HG03045 (cell line): ENCODE data around the gene KRTAP9-2.
"Not testable (repeated sequence)": the region's sequence is repeated elsewhere in the genome, so short reads cannot be mapped to it uniquely, and the experiment has no call there.

Experiments
- ATAC-seq: cut with Tn5 transposase; IDR thresholded peaks from one replicate; pipeline ENCODE4 v1.9.1; 2021; ENCODE audit warnings: mild to moderate bottlenecking, moderate library complexity; ENCODE audit not compliant: unreplicated experiment

KRTAP9-2 gene

DNA sequence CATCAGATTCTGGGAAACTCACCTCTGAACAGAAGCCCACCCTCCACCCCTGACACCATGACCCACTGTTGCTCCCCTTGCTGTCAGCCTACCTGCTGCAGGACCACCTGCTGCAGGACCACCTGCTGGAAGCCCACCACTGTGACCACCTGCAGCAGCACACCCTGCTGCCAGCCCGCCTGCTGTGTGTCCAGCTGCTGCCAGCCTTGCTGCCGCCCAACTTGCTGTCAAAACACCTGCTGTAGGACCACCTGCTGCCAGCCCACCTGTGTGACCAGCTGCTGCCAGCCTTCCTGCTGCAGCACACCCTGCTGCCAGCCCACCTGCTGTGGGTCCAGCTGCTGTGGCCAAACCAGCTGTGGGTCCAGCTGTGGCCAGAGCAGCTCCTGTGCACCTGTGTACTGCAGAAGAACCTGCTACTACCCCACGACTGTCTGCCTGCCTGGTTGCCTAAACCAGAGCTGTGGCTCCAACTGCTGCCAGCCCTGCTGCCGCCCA lies at the start of gene KRTAP9-2:
KRTAP9-2 (plus strand) TSS at position 51 of the 498 bp plus-strand sequence; CDS start at position 58, 7 bp downstream.
- not testable (repeated sequence) for ATAC-seq

DNA sequence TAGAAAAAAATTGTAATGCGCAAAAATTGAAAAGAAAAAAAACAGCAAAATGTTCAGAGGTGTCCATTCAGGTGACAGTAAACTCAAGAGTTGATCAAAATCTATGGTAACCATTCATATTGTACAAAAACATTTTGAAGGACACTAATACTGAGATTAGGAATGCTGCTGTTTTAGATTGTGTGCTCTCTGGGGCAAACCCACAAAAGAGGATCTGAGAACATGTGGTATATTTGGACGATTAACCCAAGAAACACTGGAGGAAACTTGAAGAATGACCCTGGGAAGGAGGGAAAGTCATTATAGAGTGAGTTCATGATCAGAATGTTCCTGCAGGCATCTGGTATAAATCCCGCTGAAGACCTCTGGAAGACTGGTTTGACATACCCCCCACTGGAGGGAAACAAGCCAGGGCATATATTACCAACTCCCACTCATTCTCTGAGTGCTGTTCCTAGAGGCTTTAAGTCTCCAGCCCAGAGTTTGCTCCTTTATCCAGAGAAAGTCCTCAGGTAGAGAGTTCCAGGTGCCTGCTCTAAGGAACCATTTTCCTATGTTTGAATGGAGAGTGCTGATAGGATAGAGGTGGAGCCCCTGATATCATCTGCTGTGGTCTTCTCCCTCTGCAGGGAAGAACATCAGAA lies 49.6 kb upstream of the KRTAP9-2 start:
- no peak for ATAC-seq

DNA sequence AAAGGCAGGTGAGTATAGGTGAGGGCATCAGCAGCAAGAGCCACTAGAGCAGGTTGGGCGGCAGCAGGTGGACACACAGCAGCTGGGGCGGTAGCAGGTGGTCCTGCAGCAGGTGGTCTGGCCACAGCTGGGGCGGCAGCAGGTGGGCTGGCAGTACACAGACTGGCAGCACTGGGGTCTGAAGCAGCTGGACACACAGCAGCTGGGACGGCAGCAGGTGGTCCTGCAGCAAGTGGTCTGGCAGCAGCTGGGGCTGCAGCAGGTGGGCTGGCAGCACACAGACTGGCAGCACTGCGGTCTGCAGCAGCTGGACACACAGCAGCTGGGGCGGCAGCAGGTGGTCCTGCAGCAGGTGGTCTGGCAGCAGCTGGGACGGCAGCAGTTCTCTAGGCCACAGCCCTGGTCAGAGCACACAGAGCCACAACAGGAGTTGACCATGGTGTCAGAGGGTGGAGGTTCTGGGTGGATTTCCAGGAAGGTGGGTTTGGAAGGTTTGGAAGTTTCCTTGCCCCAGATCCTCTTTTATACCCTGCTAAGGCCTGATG lies 48.6 kb upstream of the KRTAP9-2 start, which contains the start of gene KRTAP4-2:
KRTAP4-2 (minus strand) TSS at position 495 of the 545 bp plus-strand sequence; CDS start at position 438, 57 bp downstream.
- ATAC-seq = no peak

DNA sequence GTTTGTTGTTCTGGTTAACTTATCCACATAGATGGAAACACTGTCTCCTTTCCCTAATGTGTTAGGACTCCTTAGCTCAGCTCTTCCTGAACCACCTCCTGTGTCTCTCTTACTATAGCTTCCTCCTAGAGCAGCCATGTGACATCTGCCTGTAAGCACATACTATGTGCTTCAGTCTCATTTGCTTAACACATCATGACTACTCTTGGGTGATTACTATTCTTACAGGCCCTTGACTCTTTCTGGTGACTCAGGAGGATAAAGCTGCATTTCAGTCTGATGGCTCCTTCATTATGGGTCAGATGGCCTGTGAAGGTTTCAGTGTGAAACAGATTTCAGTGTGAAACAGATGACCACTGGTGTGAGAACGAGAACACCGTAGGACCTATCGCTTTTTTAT lies 48.1 kb upstream of the KRTAP9-2 start:
- ATAC-seq = no peak

- ATAC-seq = no peak
Observed at GRCh38 chr17:41178843-41179616, 47.4 kb upstream of the KRTAP9-2 start.

DNA sequence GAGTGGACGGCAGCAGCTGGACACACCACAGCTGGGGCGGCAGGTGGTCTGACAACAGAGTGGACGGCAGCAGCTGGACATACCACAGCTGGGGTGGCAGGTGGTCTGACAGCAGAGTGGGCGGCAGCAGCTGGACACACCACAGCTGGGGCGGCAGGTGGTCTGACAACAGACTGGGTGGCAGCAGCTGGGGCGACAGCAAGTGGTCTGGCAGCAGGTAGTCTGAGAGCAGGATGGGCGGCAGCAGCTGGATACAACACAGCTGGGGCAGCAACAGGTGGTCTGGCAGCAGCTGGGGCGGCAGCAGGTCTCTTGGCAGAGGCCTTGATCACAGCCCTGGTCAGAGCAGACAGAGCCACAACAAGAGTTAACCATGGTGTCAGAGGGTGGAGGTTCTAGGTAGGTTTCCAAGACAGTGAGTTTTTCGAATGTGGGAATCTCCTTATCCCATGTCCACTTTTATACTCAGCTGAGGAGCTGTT lies 41.9 kb upstream of the KRTAP9-2 start, which contains the start of gene KRTAP4-1:
KRTAP4-1 (minus strand) TSS at position 432 of the 482 bp plus-strand sequence; CDS start at position 375, 57 bp downstream.
- no peak for ATAC-seq

- no peak for ATAC-seq
Observed at GRCh38 chr17:41185001-41185400, 41.4 kb upstream of the KRTAP9-2 start.

DNA sequence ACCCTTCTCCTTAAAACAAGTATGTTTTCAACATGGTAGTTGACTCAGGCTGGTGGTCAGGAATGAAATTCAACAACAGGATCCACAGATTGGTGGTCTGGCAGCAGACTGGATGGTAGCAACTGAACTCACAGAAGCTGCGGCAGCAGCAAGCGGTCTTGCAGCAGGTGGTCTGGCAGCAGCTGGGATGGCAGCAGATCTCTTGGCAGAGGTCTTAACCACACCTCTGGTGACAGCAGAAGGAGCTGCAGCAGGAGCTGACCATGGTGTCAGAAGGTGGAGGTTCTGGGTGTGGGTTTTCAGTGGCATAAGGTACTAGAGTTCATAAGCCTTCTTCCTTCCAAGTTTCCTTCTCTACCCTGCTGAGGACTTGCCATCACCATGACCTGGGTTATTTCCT lies 39.6 kb upstream of the KRTAP9-2 start:
- ATAC-seq = no peak

- ATAC-seq = not testable (repeated sequence)
Observed at GRCh38 chr17:41189837-41190318, 36.6 kb upstream of the KRTAP9-2 start, which contains the start of gene KRTAP9-1. Gene KRTAP9-1 (plus strand): TSS chr17:41189887. CDS start chr17:41189887, 0 bp downstream.

GRCh38 chr17:41190328-41190727 lies 36.1 kb upstream of the KRTAP9-2 start:
- ATAC-seq = no peak

GRCh38 chr17:41196068-41196467 lies 30.4 kb upstream of the KRTAP9-2 start:
- no peak for ATAC-seq

- ATAC-seq = no peak
Observed at GRCh38 chr17:41199421-41200078, 26.9 kb upstream of the KRTAP9-2 start.

DNA sequence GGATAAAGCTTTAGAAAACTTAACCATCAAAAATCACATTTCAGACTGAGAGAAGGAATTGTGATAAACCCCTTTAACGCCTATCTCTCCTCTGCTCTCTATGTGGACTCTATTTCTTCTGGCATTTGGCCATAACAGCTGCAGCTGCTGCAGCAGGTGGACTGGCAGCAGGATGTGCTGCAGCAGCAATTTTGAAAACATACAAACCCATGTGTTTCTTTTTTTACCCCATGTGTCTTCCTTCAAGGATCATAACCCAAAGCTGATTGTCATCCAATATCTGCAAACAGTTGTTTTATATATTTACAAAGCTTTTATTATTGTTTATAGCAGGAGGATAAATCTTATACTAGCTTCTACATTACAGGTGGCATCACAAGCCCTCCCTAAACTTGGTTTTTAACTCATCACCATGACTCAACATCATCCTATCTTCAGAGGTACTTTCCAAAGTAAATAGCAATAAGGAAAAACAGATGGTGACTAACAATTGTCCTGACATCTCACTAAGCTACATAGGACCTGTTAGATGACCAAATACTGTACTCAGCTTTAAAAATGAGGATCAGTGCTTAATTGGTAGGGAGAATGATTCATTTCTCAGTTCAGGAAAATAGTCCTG lies 14.5 kb upstream of the KRTAP9-2 start:
- ATAC-seq = no peak

DNA sequence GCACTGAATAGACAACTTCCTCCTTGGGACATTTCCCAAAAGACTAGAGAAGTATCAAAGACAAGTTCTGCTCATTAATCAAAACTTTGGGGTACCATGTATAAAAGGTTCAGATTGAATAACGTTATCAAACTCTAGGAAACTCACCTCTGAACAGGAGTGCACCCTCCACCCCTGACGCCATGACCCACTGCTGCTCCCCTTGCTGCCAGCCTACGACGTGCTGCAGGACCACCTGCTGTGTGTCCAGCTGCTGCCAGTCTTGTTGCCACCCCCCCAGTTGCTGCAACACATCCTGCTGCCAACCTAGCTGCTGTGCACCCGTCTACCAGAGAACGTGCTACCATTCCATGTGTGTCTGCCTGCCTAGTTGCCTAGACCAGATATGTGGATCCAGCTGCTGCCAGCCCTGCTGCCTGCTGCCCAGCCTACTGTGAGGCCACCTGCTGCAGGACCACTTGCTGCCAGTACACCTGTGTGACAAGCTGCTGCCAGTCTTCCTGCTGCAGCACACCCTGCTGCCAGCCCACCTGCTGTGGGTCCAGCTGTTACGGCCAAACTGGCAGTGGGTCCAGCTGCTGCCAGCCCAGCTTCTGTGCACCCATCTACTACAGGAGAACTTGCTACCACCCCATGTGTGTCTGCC lies 13.8 kb upstream of the KRTAP9-2 start:
- ATAC-seq = no peak

DNA sequence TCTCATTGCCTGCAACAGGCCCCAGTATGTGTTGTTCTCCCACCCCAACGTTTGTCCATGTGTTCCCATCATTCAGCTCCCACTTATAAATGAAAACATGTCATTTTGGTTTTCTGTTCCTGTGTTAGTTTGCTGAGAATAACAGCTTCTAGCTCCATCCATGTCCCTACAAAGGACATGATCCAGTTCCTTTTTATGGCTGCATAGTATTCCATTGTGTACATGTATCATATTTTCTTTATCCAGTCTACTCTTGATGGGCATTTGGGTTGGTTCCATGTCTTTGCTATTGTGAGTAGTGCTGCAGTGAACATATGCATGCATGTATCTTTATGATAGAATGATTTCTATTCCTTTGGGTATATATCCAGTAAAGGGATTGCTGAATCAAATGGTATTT lies 10.8 kb upstream of the KRTAP9-2 start:
- no peak for ATAC-seq

GRCh38 chr17:41223821-41224220 lies 2.6 kb upstream of the KRTAP9-2 start:
- no peak for ATAC-seq

- ATAC-seq = no peak
Observed at GRCh38 chr17:41226051-41226450, 397 bp upstream of the KRTAP9-2 start.

DNA sequence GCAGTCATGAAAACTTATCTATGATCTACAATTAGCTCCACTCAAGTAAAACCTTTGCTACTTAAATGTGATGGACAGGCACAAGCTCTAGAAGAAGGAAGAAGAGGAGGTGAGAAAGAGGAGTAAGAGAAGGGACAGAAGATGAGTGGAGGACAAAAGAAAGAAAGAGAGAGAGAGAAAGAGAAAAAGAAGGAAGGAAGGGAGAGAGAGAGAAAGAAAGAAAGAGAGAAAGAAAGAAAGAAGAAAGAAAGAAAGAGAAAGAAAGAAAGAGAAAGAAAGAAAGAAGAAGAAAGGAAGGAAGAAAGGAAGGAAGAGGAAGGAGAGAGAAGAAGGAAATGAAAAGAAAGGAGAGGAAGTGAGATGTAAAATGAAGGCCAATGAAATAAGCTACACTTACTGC lies 3.6 kb downstream of the KRTAP9-2 start:
- ATAC-seq = no peak

DNA sequence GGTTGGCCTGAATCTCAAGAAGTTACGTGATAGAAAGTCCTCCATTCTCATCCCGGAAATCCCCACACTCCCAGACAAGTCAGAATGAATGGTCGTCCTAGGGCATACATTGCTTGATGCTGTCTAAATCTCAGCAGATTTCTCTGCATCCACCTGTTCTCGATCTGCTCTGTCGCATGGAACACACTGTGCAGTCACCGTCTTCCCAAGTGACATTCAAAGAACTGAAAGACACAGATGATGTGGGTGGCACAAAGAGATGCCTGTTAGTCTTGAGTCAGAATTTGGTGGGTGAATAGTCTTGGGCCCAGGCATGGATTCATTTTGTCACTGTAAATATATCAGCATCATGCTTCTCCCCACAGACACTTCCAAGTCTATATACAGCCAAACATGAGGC lies 5.3 kb downstream of the KRTAP9-2 start:
- no peak for ATAC-seq
